ENCODE data around the gene FBXO7.

DNA sequence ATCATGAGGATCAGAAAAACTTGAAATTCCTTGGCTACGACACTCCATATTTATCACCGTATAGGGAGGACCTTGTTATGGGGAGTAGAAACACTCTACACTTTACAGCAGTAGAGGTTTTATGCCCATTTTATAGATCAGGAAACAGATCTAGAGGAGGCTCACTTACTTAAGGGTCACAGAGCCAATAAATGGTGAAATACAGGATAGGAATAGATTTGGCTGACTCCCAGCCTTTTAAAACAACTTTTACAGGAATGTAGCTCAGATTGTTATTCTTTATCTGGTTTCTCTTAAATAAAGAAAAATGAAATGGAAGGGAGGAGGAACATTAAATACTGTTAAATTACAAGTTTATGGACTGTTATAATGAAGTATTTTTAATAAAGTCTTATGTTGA lies 14.8 kb downstream of the FBXO7 start:
- TF ChIP-seq POLR2AphosphoS5 (IDR thresholded peaks at IDR 0.05) (no peak), CTCF (IDR thresholded peaks at IDR 0.05) (no peak), POLR2A (IDR thresholded peaks at IDR 0.05) (no peak), EP300 (IDR thresholded peaks at IDR 0.05) (no peak)

All from gastroesophageal sphincter (tissue), 3 donors.